ENCODE data around the gene ABCC8. TPM values are rescaled to one million over a fixed set of nuclear protein-coding genes. Genes with fewer than 3 reads are reported as not detected.

Gene ABCC8
- total RNA-seq, 6 experiments from 2014 or later = not detected

GRCh38 chr11:17521106-17521900, 44.7 kb upstream of the ABCC8 start:
- no peaks in the 10 kb centered on the region for H3K4me1 Mint-ChIP-seq (ENCODE audit: low read depth)
- no peak for DNase-seq

GRCh38 chr11:17519061-17519885, 42.6 kb upstream of the ABCC8 start:
- Mint-ChIP-seq H3K36me3 (ENCODE audit: low read depth) (no peaks in the 10 kb centered on the region), H3K27me3 (ENCODE audit: insufficient read depth) (peaks cover 55% of the 10 kb centered on the region), H3K4me3 (no peak overlapping the region), H3K9me3 (no peaks in the 10 kb centered on the region), H3K4me1 (ENCODE audit: low read depth) (no peaks in the 10 kb centered on the region), H3K27ac (no peak overlapping the region)
- TF ChIP-seq CTCF (IDR thresholded peaks at IDR 0.05) = no peak
- DNase-seq = no peak

More at GRCh38 chr11:17521106-17521900, 44.7 kb upstream of the ABCC8 start:
- no peaks in the 10 kb centered on the region for H3K36me3 Mint-ChIP-seq (ENCODE audit: low read depth)
- no peak for TF ChIP-seq CTCF (IDR thresholded peaks at IDR 0.05)
- no peaks in the 10 kb centered on the region for H3K9me3 Mint-ChIP-seq
- no peak overlapping the region for H3K27ac Mint-ChIP-seq
- H3K27me3 Mint-ChIP-seq (ENCODE audit: insufficient read depth) = peaks cover 57% of the 10 kb centered on the region
- no peak overlapping the region for H3K4me3 Mint-ChIP-seq

GRCh38 chr11:17518366-17518765, 41.7 kb upstream of the ABCC8 start:
- H3K4me1 Mint-ChIP-seq (ENCODE audit: low read depth) = no peaks in the 10 kb centered on the region
- H3K27ac Mint-ChIP-seq = no peak overlapping the region
- H3K27me3 Mint-ChIP-seq (ENCODE audit: insufficient read depth) = peaks cover 52% of the 10 kb centered on the region
- H3K9me3 Mint-ChIP-seq = no peaks in the 10 kb centered on the region
- no peak for DNase-seq
- no peak for TF ChIP-seq CTCF (IDR thresholded peaks at IDR 0.05)
- H3K36me3 Mint-ChIP-seq (ENCODE audit: low read depth) = no peaks in the 10 kb centered on the region
- no peak overlapping the region for H3K4me3 Mint-ChIP-seq

GRCh38 chr11:17517186-17517585, 40.5 kb upstream of the ABCC8 start:
- Mint-ChIP-seq H3K27me3 (ENCODE audit: insufficient read depth) (peaks cover 49% of the 10 kb centered on the region), H3K36me3 (ENCODE audit: low read depth) (no peaks in the 10 kb centered on the region), H3K4me3 (no peak overlapping the region), H3K27ac (no peak overlapping the region), H3K9me3 (no peaks in the 10 kb centered on the region), H3K4me1 (ENCODE audit: low read depth) (no peaks in the 10 kb centered on the region)
- DNase-seq = no peak
- no peak for TF ChIP-seq CTCF (IDR thresholded peaks at IDR 0.05)

- no peak for DNase-seq
- no peaks in the 10 kb centered on the region for H3K36me3 Mint-ChIP-seq (ENCODE audit: low read depth)
- peaks cover 49% of the 10 kb centered on the region for H3K27me3 Mint-ChIP-seq (ENCODE audit: insufficient read depth)
- H3K4me1 Mint-ChIP-seq (ENCODE audit: low read depth) = no peaks in the 10 kb centered on the region
- no peaks in the 10 kb centered on the region for H3K9me3 Mint-ChIP-seq
- H3K4me3 Mint-ChIP-seq = no peak overlapping the region
- TF ChIP-seq CTCF (IDR thresholded peaks at IDR 0.05) = no peak
- H3K27ac Mint-ChIP-seq = no peak overlapping the region
Measured at GRCh38 chr11:17516551-17517150, 40.0 kb upstream of the ABCC8 start.

All from HFFc6 (cell line).